ENCODE results near the gene CPXM2. TPM values are rescaled to one million over a fixed set of nuclear protein-coding genes. Genes with fewer than 3 reads are reported as not detected.

The CPXM2 gene
- total and polyA plus RNA-seq, 2 donors: 5.8 to 6.9 TPM

DNA sequence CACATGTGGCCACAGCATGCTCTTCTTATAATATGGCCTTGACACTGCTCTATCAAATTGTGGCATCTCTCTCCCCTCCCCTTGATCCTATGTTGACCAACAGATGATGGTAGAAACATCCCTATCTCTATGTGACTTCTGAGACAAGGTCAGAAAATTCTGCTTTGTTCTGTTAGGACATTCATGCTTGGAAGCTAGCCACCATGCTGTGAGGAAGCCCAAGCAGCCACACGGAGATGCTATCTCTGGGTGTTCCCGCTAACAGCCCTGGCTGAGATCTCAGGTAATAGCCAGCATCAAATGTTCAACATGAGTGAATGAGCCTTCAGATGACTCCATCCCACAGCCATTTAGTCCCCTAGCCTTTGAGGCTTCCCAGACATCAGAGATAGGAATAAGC, 36.8 kb upstream of the CPXM2 start:
- WGBS: 69% methylated on average over 2 of the region's 2 CpGs
- Histone ChIP-seq H3K36me3 (ENCODE audit: control insufficient read depth in 2 of 2, insufficient read depth in 2 of 2, low read length in 1 of 2) (no peaks in the 10 kb centered on the region), H3K27ac (ENCODE audit: low read depth in 1 of 2, low read length in 1 of 2) (no peak overlapping the region), H3K9me3 (ENCODE audit: control insufficient read depth in 2 of 2, insufficient read depth in 1 of 2, low read length in 1 of 2) (peaks cover 0 to 4% of the 10 kb centered on the region in 2 donors), H3K4me1 (ENCODE audit: control insufficient read depth in 2 of 2, insufficient read depth in 2 of 2, low read length in 2 of 2) (no peaks in the 10 kb centered on the region), H3K27me3 (ENCODE audit: control insufficient read depth in 2 of 2, insufficient read depth in 1 of 2, low read length in 1 of 2) (no peaks in the 10 kb centered on the region), H3K4me3 (ENCODE audit: low read length in 2 of 2) (no peak overlapping the region)
- DNase-seq (ENCODE audit: low read depth in 6 of 9, low spot score in 9 of 9): no peak

DNA sequence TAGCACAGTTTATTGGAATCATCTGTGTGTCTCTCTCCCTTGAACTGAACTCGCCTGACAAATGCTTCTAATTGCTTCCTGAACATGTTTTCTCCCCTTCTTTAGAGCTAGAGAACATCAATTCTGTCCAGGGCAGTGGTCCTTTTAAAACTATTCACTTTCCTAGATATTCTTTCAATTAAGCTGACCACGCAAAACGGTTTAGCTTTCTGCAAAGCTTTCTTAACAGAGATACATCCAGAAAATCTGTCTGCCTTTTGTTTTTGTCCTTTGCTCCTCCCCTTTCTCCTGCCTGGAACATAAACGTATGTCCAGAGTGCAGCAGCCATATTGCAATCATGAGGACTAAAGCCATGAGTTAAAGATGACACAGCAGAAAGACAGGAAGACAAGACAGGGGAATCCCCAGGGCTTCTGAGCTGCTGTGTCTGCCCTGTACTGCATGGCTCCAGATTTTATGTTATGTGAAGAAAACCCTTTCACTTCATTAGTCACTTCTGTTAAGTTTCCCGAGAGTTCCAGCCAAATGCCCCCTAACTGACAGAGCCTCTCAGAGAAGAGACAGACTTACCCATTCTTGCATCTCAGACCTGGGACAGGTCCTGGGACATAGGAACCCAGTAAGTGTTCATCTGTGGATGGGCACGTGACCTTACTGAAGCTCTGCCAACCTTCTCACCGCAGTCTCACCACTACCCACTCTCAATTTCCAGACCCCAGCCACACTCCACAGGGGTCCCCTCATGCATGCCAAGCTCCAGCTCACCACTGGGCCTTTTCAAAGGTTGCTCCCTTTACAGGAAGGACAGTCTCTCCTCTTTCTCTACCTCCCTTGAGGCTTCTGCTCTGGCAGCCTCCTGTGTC, 35.0 kb upstream of the CPXM2 start:
- H3K4me3 ChIP-seq (ENCODE audit: low read length in 2 of 2): no peak overlapping the region
- H3K9me3 ChIP-seq (ENCODE audit: control insufficient read depth in 2 of 2, insufficient read depth in 1 of 2, low read length in 1 of 2): peaks cover 0 to 4% of the 10 kb centered on the region in 2 donors
- no peaks in the 10 kb centered on the region for H3K36me3 ChIP-seq (ENCODE audit: control insufficient read depth in 2 of 2, insufficient read depth in 2 of 2, low read length in 1 of 2)
- no peak for DNase-seq (ENCODE audit: low read depth in 6 of 9, low spot score in 9 of 9)
- no peak overlapping the region for H3K27ac ChIP-seq (ENCODE audit: low read depth in 1 of 2, low read length in 1 of 2)
- no peaks in the 10 kb centered on the region for H3K4me1 ChIP-seq (ENCODE audit: control insufficient read depth in 2 of 2, insufficient read depth in 2 of 2, low read length in 2 of 2)
- no peaks in the 10 kb centered on the region for H3K27me3 ChIP-seq (ENCODE audit: control insufficient read depth in 2 of 2, insufficient read depth in 1 of 2, low read length in 1 of 2)
- 74% methylated on average over 7 of the region's 7 CpGs for WGBS

DNA sequence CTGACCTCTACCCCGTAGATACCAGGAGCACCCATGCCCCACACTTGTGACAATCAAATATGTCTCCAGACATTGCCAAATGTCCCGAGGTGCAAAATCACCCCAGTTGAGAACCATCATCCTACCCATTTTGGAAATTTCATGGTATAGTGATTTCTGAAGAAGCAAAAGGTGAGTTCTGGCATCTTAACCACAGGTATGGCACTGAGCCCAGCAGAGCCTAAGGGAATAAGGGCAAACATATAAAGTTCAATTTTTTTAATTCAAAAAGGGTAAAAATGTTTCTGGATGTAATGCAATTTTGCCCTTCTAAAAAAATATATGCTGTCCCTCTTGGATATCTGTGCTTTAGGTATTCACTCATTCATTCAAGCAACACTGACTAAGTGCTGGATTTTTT, 30.5 kb upstream of the CPXM2 start:
- H3K36me3 ChIP-seq (ENCODE audit: control insufficient read depth in 2 of 2, insufficient read depth in 2 of 2, low read length in 1 of 2): no peaks in the 10 kb centered on the region
- no peaks in the 10 kb centered on the region for H3K4me1 ChIP-seq (ENCODE audit: control insufficient read depth in 2 of 2, insufficient read depth in 2 of 2, low read length in 2 of 2)
- H3K4me3 ChIP-seq (ENCODE audit: low read length in 2 of 2): no peak overlapping the region
- WGBS: 78% methylated on average over 2 of the region's 2 CpGs
- no peaks in the 10 kb centered on the region for H3K27me3 ChIP-seq (ENCODE audit: control insufficient read depth in 2 of 2, insufficient read depth in 1 of 2, low read length in 1 of 2)
- no peak overlapping the region for H3K27ac ChIP-seq (ENCODE audit: low read depth in 1 of 2, low read length in 1 of 2)
- no peaks in the 10 kb centered on the region for H3K9me3 ChIP-seq (ENCODE audit: control insufficient read depth in 2 of 2, insufficient read depth in 1 of 2, low read length in 1 of 2)
- no peak for DNase-seq (ENCODE audit: low read depth in 6 of 9, low spot score in 9 of 9)

DNA sequence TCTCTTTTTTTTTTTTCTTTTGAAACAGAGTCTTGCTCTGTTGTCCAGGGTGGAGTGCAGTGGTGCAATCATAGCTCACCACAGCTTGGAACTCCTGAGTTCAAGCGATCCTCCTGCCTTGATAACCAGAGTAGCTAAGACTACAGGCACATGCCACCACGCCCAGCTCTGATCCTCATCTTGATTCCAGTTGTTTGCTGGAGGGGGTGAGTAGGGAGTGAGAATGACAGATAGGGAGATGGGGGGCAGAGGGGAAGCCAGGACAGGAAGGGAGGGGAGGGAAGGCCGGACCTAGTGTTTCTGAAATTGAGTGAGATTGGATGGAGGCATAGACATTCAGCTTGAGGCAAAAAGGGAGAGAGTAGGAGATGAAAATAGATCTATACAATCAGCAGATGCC, 25.2 kb upstream of the CPXM2 start:
- H3K4me3 ChIP-seq (ENCODE audit: low read length in 2 of 2): no peak overlapping the region
- no peaks in the 10 kb centered on the region for H3K9me3 ChIP-seq (ENCODE audit: control insufficient read depth in 2 of 2, insufficient read depth in 1 of 2, low read length in 1 of 2)
- H3K4me1 ChIP-seq (ENCODE audit: control insufficient read depth in 2 of 2, insufficient read depth in 2 of 2, low read length in 2 of 2): no peaks in the 10 kb centered on the region
- no peaks in the 10 kb centered on the region for H3K27me3 ChIP-seq (ENCODE audit: control insufficient read depth in 2 of 2, insufficient read depth in 1 of 2, low read length in 1 of 2)
- no peak for DNase-seq (ENCODE audit: low read depth in 6 of 9, low spot score in 9 of 9)
- no peak overlapping the region for H3K27ac ChIP-seq (ENCODE audit: low read depth in 1 of 2, low read length in 1 of 2)
- no peaks in the 10 kb centered on the region for H3K36me3 ChIP-seq (ENCODE audit: control insufficient read depth in 2 of 2, insufficient read depth in 2 of 2, low read length in 1 of 2)
- WGBS: 79% methylated on average over 3 of the region's 3 CpGs

DNA sequence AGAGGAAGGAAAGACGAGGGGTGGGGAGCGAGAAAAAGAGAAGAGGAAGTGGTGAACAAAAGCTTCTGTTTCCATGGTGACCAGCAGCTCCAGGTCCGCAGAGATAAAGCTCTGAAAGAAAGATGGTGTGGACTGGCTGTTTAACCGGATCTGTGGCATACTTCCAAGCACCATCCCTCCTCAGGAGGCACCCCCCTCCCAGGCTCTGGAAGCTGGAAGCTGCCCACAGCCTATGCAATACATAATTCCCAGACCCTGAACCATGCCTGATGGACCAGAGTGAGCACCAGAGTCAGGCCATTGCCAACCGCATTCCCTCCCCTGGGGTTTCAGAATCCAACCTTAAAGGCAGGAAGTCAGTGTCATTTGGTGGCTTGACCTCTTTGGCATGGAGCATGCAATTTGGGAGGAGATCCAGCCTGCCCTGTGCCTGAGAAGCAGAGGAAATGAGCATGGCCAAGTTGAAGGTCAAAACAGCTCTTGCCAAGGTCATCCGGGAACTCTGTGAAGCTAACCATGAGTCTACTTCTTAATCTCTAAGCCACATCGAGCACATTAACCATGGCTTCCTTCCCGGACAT, 22.2 kb upstream of the CPXM2 start:
- Histone ChIP-seq H3K4me3 (ENCODE audit: low read length in 2 of 2) (no peak overlapping the region), H3K36me3 (ENCODE audit: control insufficient read depth in 2 of 2, insufficient read depth in 2 of 2, low read length in 1 of 2) (no peaks in the 10 kb centered on the region), H3K4me1 (ENCODE audit: control insufficient read depth in 2 of 2, insufficient read depth in 2 of 2, low read length in 2 of 2) (no peaks in the 10 kb centered on the region), H3K27me3 (ENCODE audit: control insufficient read depth in 2 of 2, insufficient read depth in 1 of 2, low read length in 1 of 2) (no peaks in the 10 kb centered on the region), H3K27ac (ENCODE audit: low read depth in 1 of 2, low read length in 1 of 2) (no peak overlapping the region), H3K9me3 (ENCODE audit: control insufficient read depth in 2 of 2, insufficient read depth in 1 of 2, low read length in 1 of 2) (no peaks in the 10 kb centered on the region)
- 27% methylated on average over 8 of the region's 8 CpGs for WGBS
- peak in 2 of 9 donors; percentile 7 to 35 for DNase-seq (ENCODE audit: low read depth in 6 of 9, low spot score in 9 of 9)

DNA sequence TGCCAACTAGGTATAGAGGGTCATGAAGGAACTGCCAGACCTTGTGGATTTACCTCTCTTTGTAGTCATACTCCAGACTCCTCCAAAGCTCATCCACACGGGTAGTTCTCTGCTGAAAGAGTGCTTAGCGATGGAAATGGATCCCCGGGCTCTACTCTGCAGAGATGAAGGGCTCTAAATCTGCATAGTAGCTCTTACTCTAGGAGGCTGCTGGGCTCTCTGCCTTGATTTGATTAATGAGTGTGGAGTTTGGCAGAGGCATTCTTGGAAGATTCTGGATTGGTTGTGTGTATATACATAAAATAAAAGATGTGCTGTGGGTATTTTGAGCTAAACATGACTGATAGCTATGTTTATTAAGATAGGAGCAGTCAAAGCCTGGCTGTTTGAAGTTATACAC, 21.3 kb upstream of the CPXM2 start:
- Histone ChIP-seq H3K4me1 (ENCODE audit: control insufficient read depth in 2 of 2, insufficient read depth in 2 of 2, low read length in 2 of 2) (no peaks in the 10 kb centered on the region), H3K36me3 (ENCODE audit: control insufficient read depth in 2 of 2, insufficient read depth in 2 of 2, low read length in 1 of 2) (no peaks in the 10 kb centered on the region), H3K9me3 (ENCODE audit: control insufficient read depth in 2 of 2, insufficient read depth in 1 of 2, low read length in 1 of 2) (no peaks in the 10 kb centered on the region), H3K27ac (ENCODE audit: low read depth in 1 of 2, low read length in 1 of 2) (no peak overlapping the region), H3K4me3 (ENCODE audit: low read length in 2 of 2) (no peak overlapping the region), H3K27me3 (ENCODE audit: control insufficient read depth in 2 of 2, insufficient read depth in 1 of 2, low read length in 1 of 2) (peaks cover 0 to 3% of the 10 kb centered on the region in 2 donors)
- 86% methylated on average over 3 of the region's 3 CpGs for WGBS
- no peak for DNase-seq (ENCODE audit: low read depth in 6 of 9, low spot score in 9 of 9)

DNA sequence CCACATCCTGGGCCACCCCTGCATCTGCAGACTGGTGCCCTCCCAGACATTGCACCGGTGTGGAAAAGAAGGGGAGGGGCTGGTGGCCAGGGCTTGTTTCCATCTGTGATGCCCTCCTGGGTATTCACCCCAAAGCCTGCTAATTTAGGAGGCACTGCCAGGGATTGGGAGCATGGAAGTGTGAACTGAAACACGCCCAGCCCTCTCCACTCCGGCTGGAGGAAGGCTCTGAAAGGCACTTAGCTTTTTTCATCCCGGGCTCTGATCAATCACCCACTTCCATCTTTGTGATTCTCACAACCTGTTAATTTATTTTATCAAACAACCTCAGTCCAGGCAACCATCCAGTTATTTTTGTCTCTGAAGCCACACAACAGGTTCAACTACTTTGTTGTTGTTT, 20.9 kb upstream of the CPXM2 start:
- H3K4me3 ChIP-seq (ENCODE audit: low read length in 2 of 2): no peak overlapping the region
- WGBS: 86% methylated on average over 4 of the region's 4 CpGs
- no peaks in the 10 kb centered on the region for H3K36me3 ChIP-seq (ENCODE audit: control insufficient read depth in 2 of 2, insufficient read depth in 2 of 2, low read length in 1 of 2)
- no peak for DNase-seq (ENCODE audit: low read depth in 6 of 9, low spot score in 9 of 9)
- H3K9me3 ChIP-seq (ENCODE audit: control insufficient read depth in 2 of 2, insufficient read depth in 1 of 2, low read length in 1 of 2): no peaks in the 10 kb centered on the region
- H3K27me3 ChIP-seq (ENCODE audit: control insufficient read depth in 2 of 2, insufficient read depth in 1 of 2, low read length in 1 of 2): peaks cover 0 to 3% of the 10 kb centered on the region in 2 donors
- H3K4me1 ChIP-seq (ENCODE audit: control insufficient read depth in 2 of 2, insufficient read depth in 2 of 2, low read length in 2 of 2): no peaks in the 10 kb centered on the region
- H3K27ac ChIP-seq (ENCODE audit: low read depth in 1 of 2, low read length in 1 of 2): no peak overlapping the region

DNA sequence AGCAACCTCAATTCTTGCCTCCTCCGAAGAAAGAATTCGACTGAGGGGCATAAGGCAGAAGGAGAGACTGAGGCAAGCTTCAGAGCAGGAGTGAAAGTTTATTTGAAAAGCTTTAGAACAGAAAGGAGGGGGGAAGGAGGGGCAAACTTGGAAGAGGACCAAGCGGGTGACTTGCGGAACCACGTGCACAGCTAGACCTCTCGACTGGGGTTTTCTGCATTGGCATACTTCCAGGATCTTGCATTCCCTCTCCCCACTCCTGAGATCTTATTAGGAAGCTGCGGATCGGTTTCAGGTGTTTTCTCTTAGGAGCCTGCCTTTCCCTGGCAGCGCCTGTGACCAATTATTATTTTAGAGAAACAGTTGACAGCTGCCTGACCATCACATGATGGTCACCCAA, 20.3 kb upstream of the CPXM2 start:
- no peak overlapping the region for H3K4me3 ChIP-seq (ENCODE audit: low read length in 2 of 2)
- DNase-seq (ENCODE audit: low read depth in 6 of 9, low spot score in 9 of 9): peak in 1 of 9 donors; percentile 31
- 41% methylated on average over 9 of the region's 9 CpGs for WGBS
- H3K9me3 ChIP-seq (ENCODE audit: control insufficient read depth in 2 of 2, insufficient read depth in 1 of 2, low read length in 1 of 2): no peaks in the 10 kb centered on the region
- no peaks in the 10 kb centered on the region for H3K4me1 ChIP-seq (ENCODE audit: control insufficient read depth in 2 of 2, insufficient read depth in 2 of 2, low read length in 2 of 2)
- H3K27ac ChIP-seq (ENCODE audit: low read depth in 1 of 2, low read length in 1 of 2): no peak overlapping the region
- peaks cover 0 to 3% of the 10 kb centered on the region in 2 donors for H3K27me3 ChIP-seq (ENCODE audit: control insufficient read depth in 2 of 2, insufficient read depth in 1 of 2, low read length in 1 of 2)
- H3K36me3 ChIP-seq (ENCODE audit: control insufficient read depth in 2 of 2, insufficient read depth in 2 of 2, low read length in 1 of 2): no peaks in the 10 kb centered on the region

DNA sequence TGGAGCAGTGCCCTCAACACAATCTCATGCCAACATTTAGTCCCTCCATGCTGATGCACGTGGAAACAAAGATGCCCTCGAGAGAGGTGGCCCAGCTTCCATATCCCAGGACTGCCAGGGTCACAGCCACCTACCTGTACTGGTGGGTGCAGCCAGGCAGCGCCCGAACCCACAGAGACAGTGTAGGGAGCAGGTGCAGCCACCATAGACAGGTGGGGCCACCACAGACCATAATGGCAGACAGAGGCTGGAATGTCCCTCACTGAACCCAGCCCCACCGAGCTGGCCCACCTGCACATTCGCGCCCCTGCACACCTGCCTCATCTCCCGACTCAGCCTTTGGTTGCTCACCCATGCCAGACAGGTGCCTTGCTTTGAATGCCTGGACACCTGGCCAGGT, 18.3 kb upstream of the CPXM2 start:
- DNase-seq (ENCODE audit: low read depth in 6 of 9, low spot score in 9 of 9): no peak
- Histone ChIP-seq H3K4me3 (ENCODE audit: low read length in 2 of 2) (no peak overlapping the region), H3K36me3 (ENCODE audit: control insufficient read depth in 2 of 2, insufficient read depth in 2 of 2, low read length in 1 of 2) (no peaks in the 10 kb centered on the region), H3K9me3 (ENCODE audit: control insufficient read depth in 2 of 2, insufficient read depth in 1 of 2, low read length in 1 of 2) (no peaks in the 10 kb centered on the region), H3K4me1 (ENCODE audit: control insufficient read depth in 2 of 2, insufficient read depth in 2 of 2, low read length in 2 of 2) (no peaks in the 10 kb centered on the region), H3K27ac (ENCODE audit: low read depth in 1 of 2, low read length in 1 of 2) (no peak overlapping the region), H3K27me3 (ENCODE audit: control insufficient read depth in 2 of 2, insufficient read depth in 1 of 2, low read length in 1 of 2) (peaks cover 0 to 3% of the 10 kb centered on the region in 2 donors)
- WGBS: 94% methylated on average over 8 of the region's 8 CpGs
